NCI-H526 treated with DMSO at 0.1 percent for 48 hours (cell line): ENCODE results near the gene NEK9.
"Not testable (repeated sequence)": the region's sequence is repeated elsewhere in the genome, so short reads cannot be mapped to it uniquely, and the experiment has no call there.

Experiments
- DNase-seq: peaks from one replicate; lab custom pipeline; 2025; lab: John Stamatoyannopoulos, UW

NEK9 gene

GRCh38 chr14:75126679-75127473 lies at the start of gene NEK9:
NEK9 (minus strand) TSS chr14:75127048; CDS start chr14:75126921, 127 bp downstream.
- DNase-seq, result peak; percentile 59

GRCh38 chr14:75176142-75176820 lies 49.4 kb upstream of the NEK9 start, which contains the start of gene TMED10:
TMED10 (minus strand) TSS chr14:75176612; CDS start chr14:75176579, 33 bp downstream.
- peak; percentile 97 for DNase-seq

- peak; percentile 36 for DNase-seq
Measured at GRCh38 chr14:75175677-75176141, 48.9 kb upstream of the NEK9 start.

DNA sequence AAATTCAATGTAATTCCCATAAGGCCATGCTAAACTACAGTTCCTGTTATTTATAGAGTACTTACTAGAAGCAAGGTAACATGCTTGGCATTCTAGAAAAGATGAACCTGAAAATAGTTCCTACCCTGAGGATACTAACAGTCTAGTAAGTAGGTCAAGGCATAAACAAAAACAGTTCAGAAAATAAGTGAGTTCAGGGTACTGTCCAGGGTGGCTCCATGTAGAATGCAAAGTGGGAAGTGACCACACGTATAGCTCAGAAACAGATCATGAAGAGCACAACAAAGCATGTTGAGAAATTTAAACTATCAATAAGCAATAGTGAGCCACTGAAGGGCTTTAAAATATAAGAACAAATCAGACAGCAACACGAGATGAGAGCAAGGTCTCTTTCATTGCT lies 47.2 kb upstream of the NEK9 start:
- DNase-seq, result no peak

DNA sequence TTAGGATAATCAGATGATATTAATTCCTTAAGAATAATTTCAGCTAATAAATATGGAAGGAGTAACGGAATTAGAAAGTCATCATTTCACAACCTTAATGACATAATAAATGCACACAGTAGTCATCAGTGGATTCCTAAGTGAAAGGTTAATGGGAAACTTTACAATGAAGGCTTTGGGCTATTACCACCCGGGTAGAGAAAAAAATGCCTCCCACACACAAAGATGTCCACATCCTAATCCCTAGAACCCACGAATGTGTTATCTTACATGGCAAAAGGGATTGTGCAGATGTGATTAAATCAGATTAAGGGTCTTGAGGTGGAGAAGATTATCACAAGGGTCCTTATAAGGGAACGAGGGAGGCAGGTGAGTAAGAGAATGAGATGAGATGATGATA lies 43.9 kb upstream of the NEK9 start:
- no peak for DNase-seq

DNA sequence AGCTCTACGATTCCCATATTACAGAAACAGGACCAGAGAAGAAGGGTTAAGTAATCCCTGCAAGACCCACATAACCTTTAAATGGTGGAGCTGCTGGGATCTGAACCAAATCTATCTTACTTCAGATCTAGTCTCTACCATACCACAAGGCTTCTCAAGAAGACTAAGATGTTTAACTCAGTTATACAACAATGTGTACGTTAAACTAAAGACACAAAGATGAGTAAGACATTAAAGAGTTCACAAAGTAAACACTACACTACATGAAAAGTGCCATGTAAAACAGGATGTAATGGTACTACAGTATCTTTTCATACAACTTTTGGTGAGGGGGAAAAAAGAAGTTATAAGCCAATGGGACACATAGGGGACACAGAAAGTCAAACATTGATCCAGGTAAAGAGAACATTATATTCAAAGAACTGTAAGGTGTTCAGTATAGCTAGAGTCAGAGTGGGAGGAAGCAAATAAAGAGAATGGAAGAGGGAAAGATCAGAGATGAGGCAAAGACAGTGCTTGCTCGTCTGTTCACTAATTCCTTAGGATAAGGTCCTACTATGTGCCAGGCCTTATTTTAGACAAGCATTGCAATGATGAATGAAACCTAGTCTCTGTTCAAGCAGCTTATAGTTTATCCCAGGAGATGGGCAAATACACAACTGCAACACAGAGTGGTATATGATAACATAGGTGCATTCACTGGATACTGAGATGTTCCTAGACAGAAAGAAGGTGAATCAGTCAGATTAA lies 41.9 kb upstream of the NEK9 start:
- no peak for DNase-seq

- no peak for DNase-seq
Measured at GRCh38 chr14:75167325-75167724, 40.5 kb upstream of the NEK9 start.

- no peak for DNase-seq
Measured at GRCh38 chr14:75165586-75166391, 38.9 kb upstream of the NEK9 start.

DNA sequence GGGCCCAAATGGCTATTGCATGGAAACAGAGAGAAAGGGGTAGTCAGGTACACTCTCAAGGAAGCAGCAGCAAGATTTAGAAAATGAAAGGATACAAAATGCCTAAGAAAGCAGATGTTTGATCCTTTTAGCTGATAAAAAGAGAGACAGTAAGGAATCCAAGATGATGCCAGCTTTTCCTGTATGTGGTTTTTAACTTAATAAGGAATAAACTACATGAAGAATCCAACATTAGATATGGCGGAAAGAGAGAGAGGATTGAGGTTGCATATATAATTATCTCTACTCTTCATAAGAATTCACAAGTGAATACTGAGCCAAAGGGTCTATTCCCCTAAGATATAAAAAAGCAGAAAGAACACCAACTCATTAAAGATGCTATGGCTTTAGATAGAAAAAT lies 38.0 kb upstream of the NEK9 start:
- no peak for DNase-seq

DNA sequence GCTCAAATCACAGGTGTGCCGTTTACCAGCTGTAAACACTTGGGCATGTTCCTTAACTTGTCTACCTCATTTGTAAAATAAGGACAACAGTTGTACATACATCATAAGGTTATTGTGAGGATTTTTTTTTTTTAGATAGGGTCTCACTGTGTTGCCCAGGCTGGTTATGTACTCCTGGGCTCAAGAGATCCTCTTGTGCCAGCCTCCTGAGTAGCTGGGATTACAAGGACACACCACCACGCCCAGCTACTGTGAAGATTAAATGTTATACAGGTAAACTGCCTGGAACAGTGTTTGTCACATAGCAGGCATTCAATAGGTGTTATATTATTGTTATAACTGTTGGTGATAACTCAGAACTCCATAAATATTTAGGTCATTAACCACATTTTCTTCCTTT lies 36.8 kb upstream of the NEK9 start:
- no peak for DNase-seq

GRCh38 chr14:75162631-75163030 lies 35.8 kb upstream of the NEK9 start:
- no peak for DNase-seq

- DNase-seq, result no peak
Measured at GRCh38 chr14:75158843-75159614, 32.2 kb upstream of the NEK9 start.

DNA sequence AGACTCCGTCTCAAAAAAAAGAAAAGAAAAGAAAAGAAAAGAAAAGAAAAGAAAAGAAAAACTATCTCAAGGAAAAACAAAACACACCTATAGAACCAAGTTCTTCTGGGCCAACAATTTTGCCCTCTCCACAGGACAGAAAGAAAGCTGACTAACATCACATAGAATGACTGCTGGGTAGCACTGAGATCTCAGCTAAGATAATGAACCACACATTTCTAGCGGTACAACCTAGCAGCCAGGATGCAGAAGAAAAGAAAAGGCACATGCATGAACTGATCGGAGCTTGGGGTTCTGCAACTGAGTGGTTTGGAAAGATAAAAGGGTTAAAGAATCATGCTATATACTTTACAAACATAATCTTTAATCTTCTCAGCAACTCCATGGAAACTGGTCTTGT lies 30.1 kb upstream of the NEK9 start:
- no peak for DNase-seq

DNA sequence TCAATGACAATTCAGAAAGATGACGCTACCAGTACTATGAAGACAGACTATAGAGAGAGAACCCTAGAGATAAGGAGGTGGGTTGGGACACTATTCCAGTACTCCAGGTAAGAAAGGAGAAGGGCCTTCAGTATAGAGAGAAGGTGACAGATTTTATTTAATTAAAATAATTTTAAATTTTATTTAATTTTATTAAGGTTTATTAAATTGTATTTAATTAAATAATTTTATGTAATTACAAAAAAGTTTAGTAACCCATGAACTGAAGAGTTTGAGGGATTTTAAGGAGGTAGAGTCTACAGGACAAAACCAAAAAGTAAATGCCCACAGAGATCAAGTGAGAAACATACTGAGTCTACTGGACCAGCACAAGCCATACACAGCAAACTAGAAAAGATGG lies 29.3 kb upstream of the NEK9 start:
- no peak for DNase-seq

- DNase-seq, result no peak
Measured at GRCh38 chr14:75155169-75155568, 28.3 kb upstream of the NEK9 start.

GRCh38 chr14:75153295-75153694 lies 26.4 kb upstream of the NEK9 start:
- DNase-seq, result no peak

DNA sequence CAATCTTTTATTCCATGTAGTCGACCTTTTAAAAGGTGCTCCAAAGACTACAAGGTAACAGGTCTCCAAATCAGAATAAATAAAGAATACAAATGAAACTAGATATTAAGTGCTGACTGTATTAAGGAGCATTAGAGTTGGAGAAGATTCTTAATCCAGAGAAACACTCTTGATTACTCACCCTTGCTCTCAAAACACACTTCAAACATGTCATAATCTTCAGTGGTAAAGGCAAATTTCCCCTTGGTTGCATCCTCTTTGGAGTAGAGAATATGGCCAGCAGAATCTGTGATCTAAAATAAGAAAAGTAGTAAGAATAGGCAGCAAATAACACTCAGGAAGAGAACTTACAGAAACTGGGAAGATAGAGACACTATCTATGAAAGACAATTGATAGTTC lies 25.0 kb upstream of the NEK9 start:
- no peak for DNase-seq

DNA sequence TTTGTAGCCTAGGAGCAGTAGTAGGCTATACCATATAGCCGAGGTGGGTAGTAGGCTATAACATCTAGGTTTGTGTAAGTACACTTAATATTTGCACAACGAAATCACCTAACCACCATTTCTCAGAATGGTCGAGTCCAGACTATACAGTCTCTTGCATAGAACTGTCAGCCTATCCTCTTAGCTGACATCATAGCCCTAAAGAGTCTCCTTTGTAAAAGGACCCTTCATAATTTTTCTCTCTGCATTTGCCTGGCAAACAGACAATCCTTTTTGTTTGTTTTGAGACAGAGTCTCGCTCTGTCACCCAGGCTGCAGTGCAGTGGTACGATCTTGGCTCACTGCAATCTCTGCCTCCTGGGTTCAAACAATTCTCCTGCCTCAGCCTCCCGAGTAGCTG lies 23.8 kb upstream of the NEK9 start:
- DNase-seq, result not testable (repeated sequence)

GRCh38 chr14:75150150-75150549 lies 23.3 kb upstream of the NEK9 start:
- no peak for DNase-seq

- DNase-seq, result no peak
Measured at GRCh38 chr14:75147423-75148071, 20.7 kb upstream of the NEK9 start.
